Mesothelial cell of epicardium (in vitro differentiated cells): Measurements from ENCODE around the gene USP21. TPM values are rescaled to one million over a fixed set of nuclear protein-coding genes. Genes with fewer than 3 reads are reported as not detected.

Source experiments
- DNase-seq, 2 experiments: peaks; one replicate each; pipeline ENCODE4 v3.0.0; 2021; ENCODE audit warnings: low spot score in 2 of 2; ENCODE audit not compliant: unreplicated experiment in 2 of 2
- H3K27ac Mint-ChIP-seq: 2 replicates; pipeline ENCODE4 v1.8.0; 2021; ENCODE audit warnings: mixed read lengths
- H3K27me3 Mint-ChIP-seq: 2 replicates; pipeline ENCODE4 v1.8.0; 2021; ENCODE audit warnings: low read depth, mixed read lengths
- H3K36me3 Mint-ChIP-seq: 2 replicates; pipeline ENCODE4 v1.8.0; 2021; ENCODE audit warnings: mixed read lengths
- H3K4me1 Mint-ChIP-seq: 2 replicates; pipeline ENCODE4 v1.8.0; 2021; ENCODE audit warnings: mixed read lengths
- H3K4me3 Mint-ChIP-seq: 2 replicates; pipeline ENCODE4 v1.8.0; 2021; ENCODE audit warnings: mild to moderate bottlenecking, moderate library complexity, mixed read lengths
- H3K9me3 Mint-ChIP-seq: 2 replicates; pipeline ENCODE4 v1.8.0; 2021; ENCODE audit warnings: mixed read lengths
- CTCF ChIP-seq: fragments of 200-600 bp; sonication (generic); IDR thresholded peaks from one replicate; pipeline ENCODE4 v1.5.0; 2021; ENCODE audit warnings: antibody characterized with exemption; ENCODE audit not compliant: unreplicated experiment
- total RNA-seq: library from RNA; stranded (reverse); gene quantifications from 3 replicates; pipeline ENCODE4 v1.2.1, GENCODE V29; 2021

USP21 gene
- total RNA-seq, 1 donor from 2014 or later = 42.6 TPM

- DNase-seq = no peak
- Mint-ChIP-seq H3K4me3 (no peak within 1 kb of the TSS), H3K36me3 (peaks cover 30% of the 10 kb centered on the region), H3K9me3 (no peaks in the 10 kb centered on the region), H3K27me3 (no peaks in the 10 kb centered on the region), H3K27ac (no peak within 1 kb of the TSS), H3K4me1 (no peaks in the 10 kb centered on the region)
- no peak for TF ChIP-seq CTCF
Measured at GRCh38 chr1:161215076-161215475, 55.8 kb downstream of the USP21 start, which contains the start of gene FCER1G. TSS of gene FCER1G (plus strand) at chr1:161215295. CDS start at chr1:161215322, 27 bp downstream.

Other genes with a start within 250 kb of the USP21 start
- 0.41 to 0.80 TPM (median 0.72 TPM) in 3 replicates for gene ITLN2, start 204.7 kb upstream of the USP21 start, total RNA-seq
- gene F11R, start 138.3 kb upstream of the USP21 start, total RNA-seq = 114 to 132 TPM (median 122 TPM) in 3 replicates
- 53.2 to 60.3 TPM (median 53.7 TPM) in 3 replicates for gene TSTD1, start 120.5 kb upstream of the USP21 start, total RNA-seq
- 66.4 to 68.0 TPM (median 66.6 TPM) in 3 replicates for gene USF1, start 113.5 kb upstream of the USP21 start, total RNA-seq
- 1.4 to 1.9 TPM (median 1.6 TPM) in 3 replicates for gene ARHGAP30, start 89.6 kb upstream of the USP21 start, total RNA-seq
- 29.9 to 31.5 TPM (median 30.6 TPM) in 3 replicates for gene NECTIN4, start 69.9 kb upstream of the USP21 start, total RNA-seq
- 4.2 to 5.4 TPM (median 5.4 TPM) in 3 replicates for gene KLHDC9, start 61.1 kb upstream of the USP21 start, total RNA-seq
- 49.7 to 53.2 TPM (median 50.8 TPM) in 3 replicates for gene PFDN2, start 41.5 kb upstream of the USP21 start, total RNA-seq
- 35.3 to 37.7 TPM (median 35.9 TPM) in 3 replicates for gene NIT1, start 41.4 kb upstream of the USP21 start, total RNA-seq
- 43.7 to 45.0 TPM (median 44.4 TPM) in 3 replicates for gene DEDD, start 26.8 kb upstream of the USP21 start, total RNA-seq
- 86.2 to 90.2 TPM (median 88.7 TPM) in 3 replicates for gene UFC1, start 5.5 kb upstream of the USP21 start, total RNA-seq
- 48.9 to 49.7 TPM (median 49.0 TPM) in 3 replicates for gene PPOX, start 6.9 kb downstream of the USP21 start, total RNA-seq
- 38.0 to 43.0 TPM (median 40.5 TPM) in 3 replicates for gene B4GALT3, start 18.0 kb downstream of the USP21 start, total RNA-seq
- 6.8 to 9.9 TPM (median 9.2 TPM) in 3 replicates for gene ADAMTS4, start 39.6 kb downstream of the USP21 start, total RNA-seq
- gene NDUFS2, start 42.9 kb downstream of the USP21 start, total RNA-seq = 70.1 to 72.0 TPM (median 70.8 TPM) in 3 replicates
- 0.40 to 1.8 TPM (median 1.3 TPM) in 3 replicates for gene FCER1G, start 55.8 kb downstream of the USP21 start, total RNA-seq
- not detected in 3 replicates for gene APOA2, start 64.1 kb downstream of the USP21 start, total RNA-seq
- 8.5 to 9.3 TPM (median 9.3 TPM) in 3 replicates for gene TOMM40L, start 66.6 kb downstream of the USP21 start, total RNA-seq
- gene NR1I3, start 78.7 kb downstream of the USP21 start, total RNA-seq = not detected in 3 replicates
- 0.25 TPM in 1 of 3 replicates, not detected in the others for gene PCP4L1, start 99.2 kb downstream of the USP21 start, total RNA-seq
- gene MPZ, start 150.5 kb downstream of the USP21 start, total RNA-seq = 1.3 to 1.4 TPM (median 1.3 TPM) in 3 replicates
- gene SDHC, start 154.9 kb downstream of the USP21 start, total RNA-seq = 141 to 147 TPM (median 145 TPM) in 3 replicates
- gene CFAP126, start 208.4 kb downstream of the USP21 start, total RNA-seq = not detected in 3 replicates